GM19438 (cell line): ENCODE measurements around the gene MED17.
"Not testable (repeated sequence)": the region's sequence is repeated elsewhere in the genome, so short reads cannot be mapped to it uniquely, and the experiment has no call there.

Source experiments
- ATAC-seq: cut with Tn5 transposase; IDR thresholded peaks from one replicate; pipeline ENCODE4 v1.9.1; 2021; ENCODE audit warnings: low read depth; ENCODE audit not compliant: unreplicated experiment

The MED17 gene

GRCh38 chr11:93784145-93784934, at the start of gene MED17:
Gene MED17 (plus strand): TSS chr11:93784282. CDS start chr11:93784514, 232 bp downstream.
- ATAC-seq, result peak; percentile 97

- ATAC-seq, result no peak
Measured at GRCh38 chr11:93734427-93735222, 49.5 kb upstream of the MED17 start.

- ATAC-seq, result no peak
Measured at GRCh38 chr11:93735627-93736026, 48.5 kb upstream of the MED17 start.

- no peak for ATAC-seq
Measured at GRCh38 chr11:93736129-93736528, 48.0 kb upstream of the MED17 start.

- ATAC-seq, result no peak
Measured at GRCh38 chr11:93737904-93738612, 46.0 kb upstream of the MED17 start.

GRCh38 chr11:93738647-93739081, 45.4 kb upstream of the MED17 start:
- ATAC-seq, result no peak

- ATAC-seq, result peak; percentile 17
Measured at GRCh38 chr11:93740031-93740729, 43.9 kb upstream of the MED17 start.

- ATAC-seq, result peak; percentile 40
Measured at GRCh38 chr11:93740730-93741093, 43.4 kb upstream of the MED17 start.

- peak; percentile 82 for ATAC-seq
Measured at GRCh38 chr11:93741094-93741881, 42.8 kb upstream of the MED17 start, which contains the start of the genes C11orf54 and TAF1D. Gene C11orf54 (plus strand): TSS chr11:93741672. CDS start chr11:93747394, 5,722 bp downstream. Gene TAF1D (minus strand): TSS chr11:93741495. CDS start chr11:93739304, 2,191 bp downstream.

- peak; percentile 5 for ATAC-seq
Measured at GRCh38 chr11:93741882-93742226, 42.2 kb upstream of the MED17 start.

- no peak for ATAC-seq
Measured at GRCh38 chr11:93743291-93743690, 40.8 kb upstream of the MED17 start.

GRCh38 chr11:93744669-93745004, 39.4 kb upstream of the MED17 start:
- no peak for ATAC-seq

- not testable (repeated sequence) for ATAC-seq
Measured at GRCh38 chr11:93745005-93745755, 38.9 kb upstream of the MED17 start.

GRCh38 chr11:93746101-93746500, 38.0 kb upstream of the MED17 start:
- ATAC-seq, result no peak

- ATAC-seq, result peak; percentile 95
Measured at GRCh38 chr11:93747122-93747521, 37.0 kb upstream of the MED17 start.

GRCh38 chr11:93751001-93751400, 33.1 kb upstream of the MED17 start:
- ATAC-seq, result no peak

- no peak for ATAC-seq
Measured at GRCh38 chr11:93753241-93753640, 30.8 kb upstream of the MED17 start.

GRCh38 chr11:93756748-93757147, 27.3 kb upstream of the MED17 start:
- ATAC-seq, result no peak

GRCh38 chr11:93757301-93757700, 26.8 kb upstream of the MED17 start:
- ATAC-seq, result no peak
